Fibroblast of skin of right biceps (primary cell): ENCODE data around the gene PDK3.

ENCODE experiments used
- DNase-seq: peaks from one replicate; pipeline ENCODE4 v3.0.0-alpha.2; 2013

The PDK3 gene

DNA sequence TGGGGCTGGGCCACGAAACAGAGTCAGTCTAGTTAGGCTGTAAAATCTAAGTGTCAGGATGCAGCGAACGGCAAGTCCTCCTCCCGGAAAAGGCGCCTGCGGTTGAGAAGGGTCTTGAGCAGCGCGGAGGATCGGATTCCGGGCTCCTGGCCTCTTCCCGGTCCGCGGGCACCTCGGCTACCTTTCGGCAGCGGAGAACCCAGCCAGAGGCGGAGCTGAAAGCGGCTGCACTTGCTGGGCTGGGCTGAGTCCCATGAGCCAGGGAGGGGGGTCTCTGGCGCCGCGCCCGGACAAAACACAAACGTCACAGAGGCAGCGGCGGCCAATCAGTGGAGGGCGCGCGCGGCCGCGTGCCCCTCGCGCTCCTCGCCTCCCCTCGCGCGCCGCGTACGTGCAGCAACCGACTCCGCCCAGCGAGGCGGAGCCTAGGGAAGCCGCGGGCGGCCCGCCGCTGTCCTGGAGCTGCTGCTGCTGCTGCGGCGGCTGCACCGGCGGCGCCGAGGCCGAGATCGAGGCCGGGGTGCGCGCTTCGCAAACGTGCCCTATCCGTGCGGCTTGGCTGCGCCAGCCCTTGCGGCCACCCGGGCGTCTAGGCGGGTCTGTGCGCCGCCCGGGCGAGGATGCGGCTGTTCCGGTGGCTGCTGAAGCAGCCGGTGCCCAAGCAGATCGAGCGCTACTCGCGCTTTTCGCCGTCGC is at the start of gene PDK3:
Gene PDK3, plus strand, starts transcription at position 451 of the 696 bp plus-strand sequence. Its CDS starts 170 bp downstream, at position 621.
- peak; percentile 87 for DNase-seq

DNA sequence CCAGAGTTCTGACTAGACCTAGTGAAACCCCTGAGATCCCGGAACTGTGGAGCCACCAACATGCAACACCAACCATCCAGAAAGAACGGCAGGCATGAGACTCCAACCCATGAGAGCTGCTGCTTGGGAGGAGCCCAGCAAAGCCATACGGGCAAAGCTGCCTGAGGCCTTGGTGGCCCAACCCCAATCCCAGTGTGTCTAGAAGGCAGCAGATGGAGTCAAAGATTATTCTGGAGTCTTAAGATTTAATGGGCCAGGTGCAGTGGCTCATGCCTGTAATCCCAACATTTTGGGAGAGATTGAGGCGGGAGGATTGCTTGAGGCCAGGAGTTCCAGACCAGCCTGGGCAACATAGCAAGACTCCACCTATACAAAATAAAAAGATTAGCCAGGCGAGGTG is 49.2 kb upstream of the PDK3 start:
- DNase-seq, result no peak

- DNase-seq, result no peak
These were observed 41.1 kb upstream of the PDK3 start for GRCh38 chrX:24423960-24424359.

- DNase-seq, result peak; percentile 13
These were observed 40.1 kb upstream of the PDK3 start for GRCh38 chrX:24424948-24425347.

GRCh38 chrX:24425806-24426205 is 39.3 kb upstream of the PDK3 start:
- DNase-seq, result no peak

- no peak for DNase-seq
These were observed 38.7 kb upstream of the PDK3 start for GRCh38 chrX:24426340-24426913.

GRCh38 chrX:24426921-24427746 is 38.0 kb upstream of the PDK3 start:
- no peak for DNase-seq

- DNase-seq, result no peak
These were observed 37.4 kb upstream of the PDK3 start for GRCh38 chrX:24427747-24428019.

DNA sequence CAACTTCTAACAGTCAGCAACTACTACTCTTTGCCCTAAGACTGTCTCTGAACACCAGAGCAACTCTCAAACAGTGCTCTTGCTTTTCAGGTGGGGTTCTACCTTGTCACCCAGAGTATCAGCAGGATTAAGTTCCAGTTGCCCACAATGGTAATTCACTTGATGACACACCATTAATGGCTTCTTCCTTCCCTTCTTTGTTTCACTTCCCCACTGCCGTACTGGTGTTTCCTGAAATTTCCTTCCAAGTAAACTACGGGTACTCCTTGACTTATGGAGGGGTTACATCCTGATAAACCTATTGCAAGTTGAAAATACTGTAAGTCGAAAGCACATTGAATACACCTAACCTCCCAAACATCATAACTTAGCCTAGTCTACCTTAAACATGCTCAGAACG is 36.6 kb upstream of the PDK3 start:
- DNase-seq, result no peak

DNA sequence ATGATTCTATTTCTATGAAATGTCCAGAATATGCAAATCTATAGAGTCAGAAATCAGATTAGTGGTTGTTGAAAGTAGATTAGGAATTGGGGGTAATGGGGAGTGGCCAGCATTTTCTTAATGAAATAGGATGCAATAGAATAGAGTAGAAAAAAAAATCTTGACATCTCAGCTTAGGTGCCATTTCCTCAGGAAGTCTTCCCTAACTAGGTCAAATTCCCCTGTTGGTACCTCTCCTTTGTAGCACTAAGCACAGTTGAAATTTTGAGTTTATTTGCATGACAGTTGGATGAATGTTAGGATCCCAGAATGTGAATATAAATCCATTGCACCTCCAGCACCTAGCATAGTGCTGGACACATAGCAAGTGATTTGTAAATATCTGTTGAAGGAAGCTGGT is 30.0 kb upstream of the PDK3 start:
- DNase-seq, result no peak

- DNase-seq, result no peak
These were observed 21.2 kb upstream of the PDK3 start for GRCh38 chrX:24443918-24444317.

GRCh38 chrX:24444645-24445044 is 20.4 kb upstream of the PDK3 start:
- DNase-seq, result no peak

DNA sequence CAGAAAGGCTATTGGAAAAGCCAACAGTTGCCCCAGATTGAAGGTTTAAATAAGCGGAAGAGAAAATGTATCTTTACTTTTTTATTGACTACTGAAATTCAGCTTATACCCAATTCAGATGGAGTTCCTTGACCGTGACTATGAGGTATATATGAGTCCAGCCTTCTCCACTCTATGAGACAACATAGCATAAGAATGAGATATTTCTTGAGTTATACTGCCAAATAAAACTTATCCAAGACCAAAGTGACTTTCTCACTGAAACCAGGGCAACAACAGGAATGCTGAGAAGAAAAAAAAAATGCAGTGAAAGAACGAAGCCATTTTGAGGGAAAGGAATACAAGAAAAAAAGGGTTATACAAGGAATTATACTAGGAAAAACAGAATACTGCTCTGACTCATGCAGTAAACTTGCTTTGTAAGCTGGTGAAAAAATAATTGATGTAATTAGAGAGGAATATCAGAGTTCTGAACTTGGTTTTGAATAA is 16.3 kb upstream of the PDK3 start:
- no peak for DNase-seq

DNA sequence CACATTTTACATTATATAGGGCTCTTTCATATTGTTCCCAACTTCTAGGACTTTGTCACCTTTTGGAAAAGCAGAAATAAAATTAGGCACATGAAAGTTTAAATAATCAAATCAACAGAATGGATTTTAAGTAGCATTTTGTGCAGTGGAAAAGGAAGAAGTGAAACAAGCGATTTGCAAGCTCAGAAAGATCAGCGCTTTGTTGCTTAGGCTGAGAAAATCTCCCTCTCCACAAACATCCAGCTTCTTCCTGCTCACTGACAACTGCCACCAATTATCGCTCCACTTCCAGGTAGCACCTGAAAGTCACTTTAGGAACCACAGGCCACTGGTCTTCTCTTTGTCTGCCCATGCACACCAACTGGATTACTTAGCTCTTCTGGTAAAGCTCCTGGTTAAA is 2.0 kb upstream of the PDK3 start:
- no peak for DNase-seq

DNA sequence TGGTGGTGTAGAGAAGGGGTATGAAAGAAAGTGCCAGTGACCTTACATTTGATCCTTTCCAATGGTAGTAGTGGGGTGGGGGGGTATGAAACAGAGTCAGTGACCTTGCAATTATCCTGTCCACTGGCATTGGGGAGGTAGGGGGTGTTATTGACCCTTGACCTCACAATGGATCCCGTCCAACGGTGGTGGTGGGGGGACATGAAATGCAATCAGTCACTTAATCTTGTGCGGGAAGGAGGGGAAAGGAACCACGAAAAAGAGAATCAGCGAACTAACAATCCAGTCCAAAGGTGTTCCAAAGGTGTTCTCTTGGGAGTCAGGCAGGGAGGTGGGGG is 619 bp upstream of the PDK3 start:
- DNase-seq, result no peak

DNA sequence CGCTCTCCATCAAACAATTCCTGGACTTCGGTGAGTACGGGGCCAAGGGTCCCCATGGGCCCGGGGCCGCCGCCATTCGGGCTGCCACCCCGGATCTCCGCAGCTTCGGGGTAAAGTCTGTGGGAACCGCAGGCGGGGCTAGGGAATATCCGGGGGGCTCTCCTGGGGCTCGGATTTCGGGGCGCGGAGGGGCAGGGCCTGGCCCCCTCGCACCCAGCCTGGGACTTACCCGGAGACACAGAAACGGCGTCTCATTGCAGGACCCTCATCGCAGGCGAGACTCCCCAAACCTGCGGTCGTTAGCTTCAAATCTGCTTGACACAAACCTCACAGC is 413 bp downstream of the PDK3 start:
- DNase-seq, result no peak

DNA sequence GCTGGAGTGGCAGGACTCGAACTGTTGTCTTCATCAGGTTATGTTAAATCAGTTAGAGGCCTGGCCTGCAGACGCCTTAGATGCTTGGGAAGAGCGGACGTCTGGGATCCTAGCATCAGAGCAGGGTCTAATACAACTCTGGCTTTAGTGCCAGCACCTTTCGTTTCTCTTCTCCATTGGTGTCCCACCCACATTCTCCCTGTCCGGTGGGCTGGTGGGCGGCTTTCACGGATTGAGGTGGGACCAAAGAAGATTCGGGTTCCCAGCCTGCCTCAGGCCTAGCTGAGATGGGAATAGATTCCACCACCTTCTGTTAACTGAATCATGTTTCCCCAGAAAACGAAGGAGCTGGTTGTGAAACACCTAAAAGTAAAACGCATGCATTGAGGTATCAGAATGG is 939 bp downstream of the PDK3 start:
- DNase-seq, result no peak

- DNase-seq, result no peak
These were observed 3.2 kb downstream of the PDK3 start for GRCh38 chrX:24468245-24468644.

DNA sequence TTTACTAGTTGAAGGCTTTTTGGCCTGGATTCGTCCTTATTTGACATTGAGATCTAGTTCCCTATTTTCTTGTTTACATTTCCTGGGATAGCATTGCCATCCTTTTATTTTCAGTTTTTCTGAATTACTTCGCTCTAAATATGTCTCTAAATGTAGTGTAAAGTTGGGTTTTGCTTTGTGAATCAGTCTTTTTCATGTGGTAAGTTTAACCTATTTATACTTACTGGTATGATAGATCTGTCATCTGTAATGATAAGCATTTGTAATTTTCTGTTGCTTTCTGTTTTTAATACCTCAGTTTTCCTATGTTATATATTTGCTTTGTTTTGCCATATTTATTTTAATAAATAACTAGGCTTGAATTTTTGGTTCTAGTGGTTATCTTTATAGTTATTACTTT is 6.7 kb downstream of the PDK3 start:
- no peak for DNase-seq

GRCh38 chrX:24475480-24475879 is 10.4 kb downstream of the PDK3 start:
- DNase-seq, result no peak

- DNase-seq, result no peak
These were observed 13.4 kb downstream of the PDK3 start for GRCh38 chrX:24478509-24478908.

GRCh38 chrX:24479924-24480323 is 14.8 kb downstream of the PDK3 start:
- DNase-seq, result no peak

DNA sequence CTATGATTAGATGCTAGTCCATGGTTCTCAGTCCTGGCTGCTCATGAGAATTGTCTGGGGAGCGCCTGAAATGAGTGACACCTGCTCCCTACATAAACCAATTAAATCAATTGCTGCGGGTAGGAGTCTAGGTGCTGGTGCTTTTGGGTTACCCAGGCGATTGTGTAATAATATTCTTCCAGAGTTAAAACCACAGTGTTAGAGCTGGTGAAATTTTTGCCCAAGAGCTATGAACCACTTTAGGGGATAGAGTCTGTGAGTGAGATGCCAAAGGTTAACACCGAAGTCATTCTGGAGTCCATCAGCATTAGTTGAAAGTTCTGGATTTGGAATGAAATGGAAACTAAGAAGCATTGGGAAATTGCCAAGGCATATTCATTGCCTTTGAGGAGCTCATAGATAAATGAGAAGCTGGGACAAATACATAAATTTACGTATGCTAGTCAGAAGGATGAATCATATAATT is 15.3 kb downstream of the PDK3 start:
- no peak for DNase-seq

GRCh38 chrX:24482823-24483415 is 17.8 kb downstream of the PDK3 start:
- no peak for DNase-seq
